Measurements from ENCODE around the gene PELI3.

Gene PELI3

GRCh38 chr11:66467034-66467659 lies 442 bp downstream of the PELI3 start:
- no peak for TF ChIP-seq GABPA (IDR thresholded peaks at IDR 0.05; ENCODE audit: low read depth)
- no peak for TF ChIP-seq SPI1 (IDR thresholded peaks at IDR 0.05; ENCODE audit: borderline replicate concordance, low read depth)
- TF ChIP-seq, protein P1, sequence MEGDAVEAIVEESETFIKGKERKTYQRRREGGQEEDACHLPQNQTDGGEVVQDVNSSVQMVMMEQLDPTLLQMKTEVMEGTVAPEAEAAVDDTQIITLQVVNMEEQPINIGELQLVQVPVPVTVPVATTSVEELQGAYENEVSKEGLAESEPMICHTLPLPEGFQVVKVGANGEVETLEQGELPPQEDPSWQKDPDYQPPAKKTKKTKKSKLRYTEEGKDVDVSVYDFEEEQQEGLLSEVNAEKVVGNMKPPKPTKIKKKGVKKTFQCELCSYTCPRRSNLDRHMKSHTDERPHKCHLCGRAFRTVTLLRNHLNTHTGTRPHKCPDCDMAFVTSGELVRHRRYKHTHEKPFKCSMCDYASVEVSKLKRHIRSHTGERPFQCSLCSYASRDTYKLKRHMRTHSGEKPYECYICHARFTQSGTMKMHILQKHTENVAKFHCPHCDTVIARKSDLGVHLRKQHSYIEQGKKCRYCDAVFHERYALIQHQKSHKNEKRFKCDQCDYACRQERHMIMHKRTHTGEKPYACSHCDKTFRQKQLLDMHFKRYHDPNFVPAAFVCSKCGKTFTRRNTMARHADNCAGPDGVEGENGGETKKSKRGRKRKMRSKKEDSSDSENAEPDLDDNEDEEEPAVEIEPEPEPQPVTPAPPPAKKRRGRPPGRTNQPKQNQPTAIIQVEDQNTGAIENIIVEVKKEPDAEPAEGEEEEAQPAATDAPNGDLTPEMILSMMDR (IDR thresholded peaks at IDR 0.05; ENCODE audit: insufficient read depth, low read length), result no peak
- no peak for TF ChIP-seq POLR2AphosphoS5 (IDR thresholded peaks at IDR 0.05; ENCODE audit: low read depth)
- TF ChIP-seq, protein P2, sequence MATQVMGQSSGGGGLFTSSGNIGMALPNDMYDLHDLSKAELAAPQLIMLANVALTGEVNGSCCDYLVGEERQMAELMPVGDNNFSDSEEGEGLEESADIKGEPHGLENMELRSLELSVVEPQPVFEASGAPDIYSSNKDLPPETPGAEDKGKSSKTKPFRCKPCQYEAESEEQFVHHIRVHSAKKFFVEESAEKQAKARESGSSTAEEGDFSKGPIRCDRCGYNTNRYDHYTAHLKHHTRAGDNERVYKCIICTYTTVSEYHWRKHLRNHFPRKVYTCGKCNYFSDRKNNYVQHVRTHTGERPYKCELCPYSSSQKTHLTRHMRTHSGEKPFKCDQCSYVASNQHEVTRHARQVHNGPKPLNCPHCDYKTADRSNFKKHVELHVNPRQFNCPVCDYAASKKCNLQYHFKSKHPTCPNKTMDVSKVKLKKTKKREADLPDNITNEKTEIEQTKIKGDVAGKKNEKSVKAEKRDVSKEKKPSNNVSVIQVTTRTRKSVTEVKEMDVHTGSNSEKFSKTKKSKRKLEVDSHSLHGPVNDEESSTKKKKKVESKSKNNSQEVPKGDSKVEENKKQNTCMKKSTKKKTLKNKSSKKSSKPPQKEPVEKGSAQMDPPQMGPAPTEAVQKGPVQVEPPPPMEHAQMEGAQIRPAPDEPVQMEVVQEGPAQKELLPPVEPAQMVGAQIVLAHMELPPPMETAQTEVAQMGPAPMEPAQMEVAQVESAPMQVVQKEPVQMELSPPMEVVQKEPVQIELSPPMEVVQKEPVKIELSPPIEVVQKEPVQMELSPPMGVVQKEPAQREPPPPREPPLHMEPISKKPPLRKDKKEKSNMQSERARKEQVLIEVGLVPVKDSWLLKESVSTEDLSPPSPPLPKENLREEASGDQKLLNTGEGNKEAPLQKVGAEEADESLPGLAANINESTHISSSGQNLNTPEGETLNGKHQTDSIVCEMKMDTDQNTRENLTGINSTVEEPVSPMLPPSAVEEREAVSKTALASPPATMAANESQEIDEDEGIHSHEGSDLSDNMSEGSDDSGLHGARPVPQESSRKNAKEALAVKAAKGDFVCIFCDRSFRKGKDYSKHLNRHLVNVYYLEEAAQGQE (IDR thresholded peaks at IDR 0.05; ENCODE audit: insufficient replicate concordance, low read depth), result no peak
- DNase-seq (ENCODE audit: low read depth in 1 of 2, low spot score in 1 of 2), result no peak
- Histone ChIP-seq H3K4me3 (replicated peaks; ENCODE audit: insufficient read depth, low read length) (peak overlapping the region; percentile 55), H3K27ac (replicated peaks) (peak overlapping the region; percentile 29), H3K27me3 (ENCODE audit: insufficient read depth, poor library complexity, severe bottlenecking) (no peaks in the 10 kb centered on the region)

- TF ChIP-seq POLR2AphosphoS5 (IDR thresholded peaks at IDR 0.05; ENCODE audit: low read depth) (no peak), SPI1 (IDR thresholded peaks at IDR 0.05; ENCODE audit: borderline replicate concordance, low read depth) (peak; percentile 62; the same call in 1 of the 2 replicates)
- H3K27ac ChIP-seq (replicated peaks), result peak overlapping the region; percentile 32
These were observed 1.1 kb downstream of the PELI3 start for GRCh38 chr11:66467756-66468155.

DNA sequence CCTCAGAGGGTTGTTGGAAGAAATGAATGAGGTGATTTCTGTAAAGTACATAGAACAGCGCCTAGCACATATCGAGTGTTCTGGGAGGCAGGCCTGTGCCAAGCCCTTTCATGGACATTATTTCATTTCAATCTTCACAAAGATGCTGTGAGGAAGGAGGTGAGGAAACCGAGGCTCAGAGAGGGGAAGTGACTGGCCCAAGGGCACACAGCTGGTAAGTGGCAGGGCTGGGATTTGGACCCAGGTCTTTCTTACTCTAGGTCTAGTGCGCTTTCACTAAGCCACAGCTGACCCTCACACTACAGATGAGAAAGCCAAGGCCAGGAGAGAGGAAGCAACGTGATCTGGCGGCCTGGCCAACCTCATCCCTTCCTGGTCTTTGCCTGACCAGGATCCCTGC lies 2.0 kb downstream of the PELI3 start:
- no peak overlapping the region for H3K4me3 ChIP-seq (replicated peaks; ENCODE audit: insufficient read depth, low read length)
- no peak for DNase-seq (ENCODE audit: low read depth in 1 of 2, low spot score in 1 of 2)
- no peaks in the 10 kb centered on the region for H3K27me3 ChIP-seq (ENCODE audit: insufficient read depth, poor library complexity, severe bottlenecking)
- TF ChIP-seq POLR2AphosphoS5 (IDR thresholded peaks at IDR 0.05; ENCODE audit: low read depth), result no peak
- no peak for TF ChIP-seq GABPA (IDR thresholded peaks at IDR 0.05; ENCODE audit: low read depth)
- no peak for TF ChIP-seq SPI1 (IDR thresholded peaks at IDR 0.05; ENCODE audit: borderline replicate concordance, low read depth)
- TF ChIP-seq, protein P1 (IDR thresholded peaks at IDR 0.05; ENCODE audit: insufficient read depth, low read length), result no peak
- TF ChIP-seq, protein P2 (IDR thresholded peaks at IDR 0.05; ENCODE audit: insufficient replicate concordance, low read depth), result no peak
- H3K27ac ChIP-seq (replicated peaks), result no peak overlapping the region

More at GRCh38 chr11:66467756-66468155, 1.1 kb downstream of the PELI3 start:
- H3K4me3 ChIP-seq (replicated peaks; ENCODE audit: insufficient read depth, low read length), result peak overlapping the region; percentile 55
- peak; percentile 64 to 89 for DNase-seq (ENCODE audit: low read depth in 1 of 2, low spot score in 1 of 2)
- no peaks in the 10 kb centered on the region for H3K27me3 ChIP-seq (ENCODE audit: insufficient read depth, poor library complexity, severe bottlenecking)

- H3K4me3 ChIP-seq (replicated peaks; ENCODE audit: insufficient read depth, low read length), result no peak overlapping the region
- H3K27me3 ChIP-seq (ENCODE audit: insufficient read depth, poor library complexity, severe bottlenecking), result no peaks in the 10 kb centered on the region
- no peak overlapping the region for H3K27ac ChIP-seq (replicated peaks)
- DNase-seq (ENCODE audit: low read depth in 1 of 2, low spot score in 1 of 2), result no peak
- TF ChIP-seq SPI1 (IDR thresholded peaks at IDR 0.05; ENCODE audit: borderline replicate concordance, low read depth) (no peak), GABPA (IDR thresholded peaks at IDR 0.05; ENCODE audit: low read depth) (no peak), POLR2AphosphoS5 (IDR thresholded peaks at IDR 0.05; ENCODE audit: low read depth) (no peak)
- TF ChIP-seq, protein P2 (IDR thresholded peaks at IDR 0.05; ENCODE audit: insufficient replicate concordance, low read depth), result no peak
- TF ChIP-seq, protein P1 (IDR thresholded peaks at IDR 0.05; ENCODE audit: insufficient read depth, low read length), result no peak
These were observed 2.7 kb downstream of the PELI3 start for GRCh38 chr11:66469441-66469840.

Measured in HL-60 (cell line).